ENCODE data around the gene IKZF3.

IKZF3 gene

DNA sequence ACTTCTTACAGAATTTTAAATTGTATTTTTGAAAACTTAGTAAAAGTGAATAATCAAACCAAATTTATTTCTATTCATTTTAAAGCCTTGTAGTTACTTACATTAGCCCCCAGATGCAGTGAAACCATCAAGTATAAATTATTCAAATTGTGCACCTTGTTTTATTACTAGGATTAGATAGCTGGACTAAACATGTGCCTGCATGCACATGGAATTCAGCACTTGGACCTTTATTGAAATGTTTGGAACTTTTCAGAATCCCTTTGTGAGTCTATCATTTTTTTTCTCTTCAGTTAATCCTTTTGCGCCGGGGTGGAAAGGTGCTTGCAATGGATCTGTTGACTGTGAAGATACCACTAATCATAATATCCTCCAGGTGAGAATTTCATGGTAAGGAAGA lies 8.6 kb upstream of the IKZF3 start:
- H3K9ac ChIP-seq (ENCODE audit: low read length): no peak overlapping the region
- peaks cover 7% of the 10 kb centered on the region for H3K4me1 ChIP-seq (ENCODE audit: low read length)
- no peak overlapping the region for H2AFZ ChIP-seq (ENCODE audit: low read length)
- H3K27ac ChIP-seq (ENCODE audit: low read length): no peak overlapping the region
- TF ChIP-seq, protein P1, sequence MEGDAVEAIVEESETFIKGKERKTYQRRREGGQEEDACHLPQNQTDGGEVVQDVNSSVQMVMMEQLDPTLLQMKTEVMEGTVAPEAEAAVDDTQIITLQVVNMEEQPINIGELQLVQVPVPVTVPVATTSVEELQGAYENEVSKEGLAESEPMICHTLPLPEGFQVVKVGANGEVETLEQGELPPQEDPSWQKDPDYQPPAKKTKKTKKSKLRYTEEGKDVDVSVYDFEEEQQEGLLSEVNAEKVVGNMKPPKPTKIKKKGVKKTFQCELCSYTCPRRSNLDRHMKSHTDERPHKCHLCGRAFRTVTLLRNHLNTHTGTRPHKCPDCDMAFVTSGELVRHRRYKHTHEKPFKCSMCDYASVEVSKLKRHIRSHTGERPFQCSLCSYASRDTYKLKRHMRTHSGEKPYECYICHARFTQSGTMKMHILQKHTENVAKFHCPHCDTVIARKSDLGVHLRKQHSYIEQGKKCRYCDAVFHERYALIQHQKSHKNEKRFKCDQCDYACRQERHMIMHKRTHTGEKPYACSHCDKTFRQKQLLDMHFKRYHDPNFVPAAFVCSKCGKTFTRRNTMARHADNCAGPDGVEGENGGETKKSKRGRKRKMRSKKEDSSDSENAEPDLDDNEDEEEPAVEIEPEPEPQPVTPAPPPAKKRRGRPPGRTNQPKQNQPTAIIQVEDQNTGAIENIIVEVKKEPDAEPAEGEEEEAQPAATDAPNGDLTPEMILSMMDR (IDR thresholded peaks at IDR 0.05; ENCODE audit: low read length): peak; percentile 44
- TF ChIP-seq EZH2 (optimal IDR thresholded peaks at IDR 0.05; ENCODE audit: low read depth, low read length) (no peak), EZH2phosphoT487 (IDR thresholded peaks at IDR 0.05; ENCODE audit: low read length) (no peak)
- no peaks in the 10 kb centered on the region for H3K9me2 ChIP-seq (replicated peaks; ENCODE audit: insufficient read depth, low read length)
- H3K4me2 ChIP-seq (ENCODE audit: low read depth, low read length): no peak overlapping the region
- no peaks in the 10 kb centered on the region for H4K20me1 ChIP-seq (ENCODE audit: insufficient read depth, low read length)
- no peaks in the 10 kb centered on the region for H3K9me3 ChIP-seq (replicated peaks; ENCODE audit: insufficient read depth, low read length)
- H3K79me2 ChIP-seq (ENCODE audit: low read length): no peaks in the 10 kb centered on the region
- H3K4me3 ChIP-seq (ENCODE audit: low read length): no peak overlapping the region
- H3F3A ChIP-seq (ENCODE audit: insufficient read depth, low read length): peaks cover 11% of the 10 kb centered on the region
- peak; percentile 32 for DNase-seq
- H3K36me3 ChIP-seq (replicated peaks; ENCODE audit: insufficient read depth, low read length): no peaks in the 10 kb centered on the region
- H3K27me3 ChIP-seq (replicated peaks; ENCODE audit: insufficient read depth, low read length): no peaks in the 10 kb centered on the region

DNA sequence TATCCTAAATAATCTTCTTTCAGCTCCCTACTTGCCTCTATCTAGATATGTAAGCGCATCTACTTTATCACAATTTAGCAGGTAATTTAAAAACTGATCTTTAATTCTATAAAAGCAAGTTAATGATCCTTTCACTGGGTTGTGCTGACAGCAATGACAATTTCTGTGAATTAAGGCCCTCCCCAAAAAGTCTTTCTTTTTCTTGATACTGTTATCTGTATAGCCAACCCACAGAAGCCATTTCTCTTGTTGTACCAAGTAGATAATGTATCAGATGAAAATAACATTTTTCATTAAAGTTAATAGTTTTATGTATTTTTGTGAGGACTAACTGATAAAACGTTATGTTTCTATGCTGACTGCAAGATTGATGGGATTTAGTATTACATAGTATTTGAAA lies 7.7 kb upstream of the IKZF3 start:
- Histone ChIP-seq H3K27me3 (replicated peaks; ENCODE audit: insufficient read depth, low read length) (no peaks in the 10 kb centered on the region), H3K9ac (ENCODE audit: low read length) (no peak overlapping the region), H3F3A (ENCODE audit: insufficient read depth, low read length) (peaks cover 20% of the 10 kb centered on the region), H3K9me3 (replicated peaks; ENCODE audit: insufficient read depth, low read length) (no peaks in the 10 kb centered on the region), H2AFZ (ENCODE audit: low read length) (no peak overlapping the region), H4K20me1 (ENCODE audit: insufficient read depth, low read length) (no peaks in the 10 kb centered on the region), H3K4me3 (ENCODE audit: low read length) (no peak overlapping the region), H3K4me2 (ENCODE audit: low read depth, low read length) (no peak overlapping the region), H3K9me2 (replicated peaks; ENCODE audit: insufficient read depth, low read length) (no peaks in the 10 kb centered on the region), H3K36me3 (replicated peaks; ENCODE audit: insufficient read depth, low read length) (no peaks in the 10 kb centered on the region), H3K27ac (ENCODE audit: low read length) (no peak overlapping the region), H3K4me1 (ENCODE audit: low read length) (peaks cover 10% of the 10 kb centered on the region), H3K79me2 (ENCODE audit: low read length) (no peaks in the 10 kb centered on the region)
- no peak for DNase-seq
- TF ChIP-seq, protein P1 (IDR thresholded peaks at IDR 0.05; ENCODE audit: low read length): no peak
- TF ChIP-seq EZH2phosphoT487 (IDR thresholded peaks at IDR 0.05; ENCODE audit: low read length): no peak
- TF ChIP-seq EZH2 (optimal IDR thresholded peaks at IDR 0.05; ENCODE audit: low read depth, low read length): no peak

DNA sequence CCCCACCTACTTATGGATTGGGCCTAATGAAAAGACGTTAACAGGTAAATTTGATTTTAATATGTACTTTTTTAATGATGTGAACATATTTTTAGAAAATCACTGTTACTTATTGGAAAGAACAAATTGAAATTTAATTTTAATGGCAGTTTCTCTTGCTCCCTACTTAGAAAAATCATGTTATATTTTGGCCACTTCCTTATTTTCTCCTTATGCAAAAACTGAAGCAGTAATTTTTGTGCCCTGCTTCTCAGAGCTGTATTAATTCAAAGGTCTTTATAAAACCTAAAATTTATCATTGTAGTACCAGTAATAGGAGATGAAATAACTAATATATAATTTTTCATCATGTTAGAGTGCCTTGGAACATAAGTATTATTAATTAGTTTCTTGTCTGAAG lies 6.7 kb upstream of the IKZF3 start:
- H2AFZ ChIP-seq (ENCODE audit: low read length): no peak overlapping the region
- H4K20me1 ChIP-seq (ENCODE audit: insufficient read depth, low read length): no peaks in the 10 kb centered on the region
- H3K9ac ChIP-seq (ENCODE audit: low read length): no peak overlapping the region
- 0 out of 2 replicates have a peak, but pooled peaks cover 5% of the 10 kb centered on the region for H3K79me2 ChIP-seq (ENCODE audit: low read length)
- TF ChIP-seq EZH2phosphoT487 (IDR thresholded peaks at IDR 0.05; ENCODE audit: low read length) (no peak), EZH2 (optimal IDR thresholded peaks at IDR 0.05; ENCODE audit: low read depth, low read length) (no peak)
- TF ChIP-seq, protein P1 (IDR thresholded peaks at IDR 0.05; ENCODE audit: low read length): no peak
- H3K36me3 ChIP-seq (replicated peaks; ENCODE audit: insufficient read depth, low read length): no peaks in the 10 kb centered on the region
- H3K27ac ChIP-seq (ENCODE audit: low read length): no peak overlapping the region
- no peak for DNase-seq
- H3K4me1 ChIP-seq (ENCODE audit: low read length): peaks cover 21% of the 10 kb centered on the region
- peaks cover 30% of the 10 kb centered on the region for H3F3A ChIP-seq (ENCODE audit: insufficient read depth, low read length)
- H3K27me3 ChIP-seq (replicated peaks; ENCODE audit: insufficient read depth, low read length): no peaks in the 10 kb centered on the region
- H3K9me2 ChIP-seq (replicated peaks; ENCODE audit: insufficient read depth, low read length): no peaks in the 10 kb centered on the region
- H3K9me3 ChIP-seq (replicated peaks; ENCODE audit: insufficient read depth, low read length): no peaks in the 10 kb centered on the region
- no peak overlapping the region for H3K4me2 ChIP-seq (ENCODE audit: low read depth, low read length)
- no peak overlapping the region for H3K4me3 ChIP-seq (ENCODE audit: low read length)

All from MM.1S (cell line).